ENCODE data around the gene FRMD4A. TPM values are rescaled to one million over a fixed set of nuclear protein-coding genes. Genes with fewer than 3 reads are reported as not detected.

The FRMD4A gene
- total RNA-seq, 1 experiment from 2014 or later: 7.1 TPM

DNA sequence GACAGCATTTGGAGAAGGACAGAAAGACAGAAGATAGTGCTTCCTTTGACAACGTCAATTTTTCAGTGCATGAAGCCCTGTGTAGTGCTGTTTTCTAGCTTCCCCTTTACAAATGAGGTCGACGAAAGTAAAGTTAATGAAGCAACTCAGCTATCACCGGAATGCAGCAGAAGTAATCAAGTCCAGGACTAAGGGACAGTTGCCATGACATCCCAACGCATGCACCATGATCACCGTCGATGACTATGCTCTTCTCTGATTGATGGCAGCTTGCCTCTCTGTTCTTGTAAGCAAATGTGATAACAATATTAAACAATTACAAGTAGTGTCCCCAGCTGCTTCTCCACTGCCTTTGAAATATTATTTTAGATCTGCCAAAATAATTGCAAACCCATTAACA, 205.8 kb downstream of the FRMD4A start:
- intact Hi-C loops (cut with micrococcal nuclease): loop anchor here (5.0 kb wide), 1 partner anchor 697 kb away; no protein-coding TSS in a partner anchor
- no peak overlapping the region for H3K9ac ChIP-seq (ENCODE audit: low read length)
- no peaks in the 10 kb centered on the region for H3K27me3 ChIP-seq (ENCODE audit: low read length)
- DNase-seq: no peak
- peaks cover 4% of the 10 kb centered on the region for H3K4me1 ChIP-seq (ENCODE audit: insufficient read depth, low read length)
- ATAC-seq: no peak
- POLR2A ChIA-PET (ENCODE audit: unreplicated experiment): no interaction called here
- TF ChIP-seq, protein P1, sequence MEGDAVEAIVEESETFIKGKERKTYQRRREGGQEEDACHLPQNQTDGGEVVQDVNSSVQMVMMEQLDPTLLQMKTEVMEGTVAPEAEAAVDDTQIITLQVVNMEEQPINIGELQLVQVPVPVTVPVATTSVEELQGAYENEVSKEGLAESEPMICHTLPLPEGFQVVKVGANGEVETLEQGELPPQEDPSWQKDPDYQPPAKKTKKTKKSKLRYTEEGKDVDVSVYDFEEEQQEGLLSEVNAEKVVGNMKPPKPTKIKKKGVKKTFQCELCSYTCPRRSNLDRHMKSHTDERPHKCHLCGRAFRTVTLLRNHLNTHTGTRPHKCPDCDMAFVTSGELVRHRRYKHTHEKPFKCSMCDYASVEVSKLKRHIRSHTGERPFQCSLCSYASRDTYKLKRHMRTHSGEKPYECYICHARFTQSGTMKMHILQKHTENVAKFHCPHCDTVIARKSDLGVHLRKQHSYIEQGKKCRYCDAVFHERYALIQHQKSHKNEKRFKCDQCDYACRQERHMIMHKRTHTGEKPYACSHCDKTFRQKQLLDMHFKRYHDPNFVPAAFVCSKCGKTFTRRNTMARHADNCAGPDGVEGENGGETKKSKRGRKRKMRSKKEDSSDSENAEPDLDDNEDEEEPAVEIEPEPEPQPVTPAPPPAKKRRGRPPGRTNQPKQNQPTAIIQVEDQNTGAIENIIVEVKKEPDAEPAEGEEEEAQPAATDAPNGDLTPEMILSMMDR (conservative IDR thresholded peaks at IDR 0.05; ENCODE audit: low read depth, low read length): no peak
- no peak for TF ChIP-seq EZH2phosphoT487 (IDR thresholded peaks at IDR 0.05; ENCODE audit: borderline replicate concordance, low read length)
- TF ChIP-seq EZH2 (IDR thresholded peaks at IDR 0.05; ENCODE audit: low read length, unreplicated experiment): no peak
- no peak overlapping the region for H3K27ac ChIP-seq (ENCODE audit: low read length)
- H3K9me3 ChIP-seq (ENCODE audit: low read length): no peaks in the 10 kb centered on the region
- H2AFZ ChIP-seq (ENCODE audit: low read length): no peak overlapping the region
- H3K36me3 ChIP-seq (ENCODE audit: low read depth, low read length): no peaks in the 10 kb centered on the region
- no peaks in the 10 kb centered on the region for H4K20me1 ChIP-seq (ENCODE audit: low read length)
- H3K9me2 ChIP-seq (replicated peaks; ENCODE audit: low read length): no peaks in the 10 kb centered on the region
- no peak overlapping the region for H3K4me3 ChIP-seq (ENCODE audit: low read length)
- H3F3A ChIP-seq (ENCODE audit: low read length, unreplicated experiment): no peaks in the 10 kb centered on the region
- H3K4me2 ChIP-seq (ENCODE audit: low read length): no peak overlapping the region
- no peaks in the 10 kb centered on the region for H3K79me2 ChIP-seq (ENCODE audit: low read length)
- BruUV-seq (replicated peaks): no TSS peak
- CTCF ChIA-PET: no interaction called here

DNA sequence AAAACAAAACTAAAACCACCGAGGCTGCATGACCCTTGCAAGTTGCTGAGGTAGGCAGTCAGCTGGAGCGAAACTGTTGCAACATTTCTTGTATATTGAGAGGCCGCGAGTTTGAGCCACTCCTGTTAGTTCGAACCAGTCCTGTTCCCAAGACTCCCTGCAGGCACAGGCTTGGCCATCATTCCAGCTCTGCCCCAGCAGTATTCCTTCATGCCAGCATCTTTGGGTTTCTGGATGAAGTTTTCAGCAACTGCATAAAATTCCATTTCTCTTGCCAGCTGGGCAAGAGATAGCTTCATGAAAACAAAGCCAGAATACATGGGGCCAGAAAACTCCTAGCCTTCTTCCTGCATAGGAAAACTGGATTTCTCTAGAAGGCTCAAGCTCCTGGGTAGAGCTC, 207.6 kb downstream of the FRMD4A start:
- Histone ChIP-seq H3K4me2 (ENCODE audit: low read length) (no peak overlapping the region), H3K27me3 (ENCODE audit: low read length) (no peaks in the 10 kb centered on the region), H3K79me2 (ENCODE audit: low read length) (no peaks in the 10 kb centered on the region), H3K9me2 (replicated peaks; ENCODE audit: low read length) (no peaks in the 10 kb centered on the region), H3K27ac (ENCODE audit: low read length) (no peak overlapping the region), H4K20me1 (ENCODE audit: low read length) (no peaks in the 10 kb centered on the region), H3F3A (ENCODE audit: low read length, unreplicated experiment) (no peaks in the 10 kb centered on the region), H3K9me3 (ENCODE audit: low read length) (no peaks in the 10 kb centered on the region), H3K4me3 (ENCODE audit: low read length) (no peak overlapping the region), H3K9ac (ENCODE audit: low read length) (no peak overlapping the region), H2AFZ (ENCODE audit: low read length) (no peak overlapping the region), H3K36me3 (ENCODE audit: low read depth, low read length) (no peaks in the 10 kb centered on the region), H3K4me1 (ENCODE audit: insufficient read depth, low read length) (peaks cover 4% of the 10 kb centered on the region)
- ChIA-PET CTCF (no interaction called here), POLR2A (ENCODE audit: unreplicated experiment) (no interaction called here)
- DNase-seq (no peak), ATAC-seq (no peak)
- no TSS peak for BruUV-seq (replicated peaks)
- intact Hi-C loops (cut with micrococcal nuclease): no loop called here
- TF ChIP-seq EZH2phosphoT487 (IDR thresholded peaks at IDR 0.05; ENCODE audit: borderline replicate concordance, low read length) (no peak), EZH2 (IDR thresholded peaks at IDR 0.05; ENCODE audit: low read length, unreplicated experiment) (no peak)
- TF ChIP-seq, protein P1 (conservative IDR thresholded peaks at IDR 0.05; ENCODE audit: low read depth, low read length): no peak

DNA sequence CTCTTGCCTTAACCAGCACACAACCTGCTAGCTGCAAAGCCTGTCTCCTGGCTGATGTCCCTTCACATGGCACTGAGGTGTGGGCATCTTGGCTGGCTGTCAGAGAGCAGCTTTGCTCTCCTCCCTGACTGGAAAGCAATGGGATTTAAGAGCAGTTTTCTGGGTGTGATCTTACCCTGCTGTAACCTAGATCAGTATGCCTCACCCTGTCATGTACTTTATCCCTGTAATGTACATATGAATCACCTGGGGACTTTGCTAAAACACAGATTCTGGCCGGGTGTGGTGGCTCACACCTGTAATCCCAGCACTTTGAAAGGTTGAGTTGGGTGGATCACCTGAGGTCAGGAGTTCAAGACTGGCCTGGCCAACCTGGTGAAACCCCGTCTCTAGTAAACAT, 209.9 kb downstream of the FRMD4A start:
- H3K4me1 ChIP-seq (ENCODE audit: insufficient read depth, low read length): no peaks in the 10 kb centered on the region
- no peak overlapping the region for H3K9ac ChIP-seq (ENCODE audit: low read length)
- no peaks in the 10 kb centered on the region for H3K79me2 ChIP-seq (ENCODE audit: low read length)
- BruUV-seq (replicated peaks): no TSS peak
- H4K20me1 ChIP-seq (ENCODE audit: low read length): no peaks in the 10 kb centered on the region
- no peak for ATAC-seq
- H3F3A ChIP-seq (ENCODE audit: low read length, unreplicated experiment): no peaks in the 10 kb centered on the region
- H3K27me3 ChIP-seq (ENCODE audit: low read length): no peaks in the 10 kb centered on the region
- H3K4me3 ChIP-seq (ENCODE audit: low read length): no peak overlapping the region
- H2AFZ ChIP-seq (ENCODE audit: low read length): no peak overlapping the region
- no peaks in the 10 kb centered on the region for H3K9me2 ChIP-seq (replicated peaks; ENCODE audit: low read length)
- no peak for DNase-seq
- ChIA-PET POLR2A (ENCODE audit: unreplicated experiment) (no interaction called here), CTCF (no interaction called here)
- no peak overlapping the region for H3K4me2 ChIP-seq (ENCODE audit: low read length)
- H3K36me3 ChIP-seq (ENCODE audit: low read depth, low read length): no peaks in the 10 kb centered on the region
- no peaks in the 10 kb centered on the region for H3K9me3 ChIP-seq (ENCODE audit: low read length)
- H3K27ac ChIP-seq (ENCODE audit: low read length): no peak overlapping the region
- intact Hi-C loops (cut with micrococcal nuclease): no loop called here
- TF ChIP-seq, protein P1 (conservative IDR thresholded peaks at IDR 0.05; ENCODE audit: low read depth, low read length): no peak
